Bone marrow (tissue), 2 donors: ENCODE data around the gene TOMM5.
"Not testable (repeated sequence)": the region's sequence is repeated elsewhere in the genome, so short reads cannot be mapped to it uniquely, and the experiment has no call there.

ENCODE experiments used
- DNase-seq, 2 donors: peaks; one replicate each; lab custom pipeline; 2025; lab: John Stamatoyannopoulos, UW

The TOMM5 gene

DNA sequence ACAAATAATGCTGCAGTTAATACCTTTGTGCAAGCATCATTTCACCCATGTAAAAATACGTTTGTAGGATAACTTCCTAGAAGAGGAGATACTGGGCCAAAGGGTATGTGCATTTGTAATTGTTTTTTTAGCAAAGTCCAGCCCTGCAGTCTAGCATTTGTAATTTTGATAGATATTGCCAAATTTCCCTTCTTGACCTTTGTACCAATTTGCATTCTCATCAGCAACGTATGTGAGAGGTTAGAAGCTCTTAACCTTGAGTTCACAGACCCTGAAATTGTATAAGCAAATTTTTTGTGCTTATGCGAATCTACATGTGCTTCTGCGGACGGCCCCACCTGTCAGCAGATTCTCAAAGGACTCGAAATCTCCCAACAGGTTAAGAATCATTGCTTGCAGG, 18.6 kb upstream of the TOMM5 start:
- DNase-seq = no peak

DNA sequence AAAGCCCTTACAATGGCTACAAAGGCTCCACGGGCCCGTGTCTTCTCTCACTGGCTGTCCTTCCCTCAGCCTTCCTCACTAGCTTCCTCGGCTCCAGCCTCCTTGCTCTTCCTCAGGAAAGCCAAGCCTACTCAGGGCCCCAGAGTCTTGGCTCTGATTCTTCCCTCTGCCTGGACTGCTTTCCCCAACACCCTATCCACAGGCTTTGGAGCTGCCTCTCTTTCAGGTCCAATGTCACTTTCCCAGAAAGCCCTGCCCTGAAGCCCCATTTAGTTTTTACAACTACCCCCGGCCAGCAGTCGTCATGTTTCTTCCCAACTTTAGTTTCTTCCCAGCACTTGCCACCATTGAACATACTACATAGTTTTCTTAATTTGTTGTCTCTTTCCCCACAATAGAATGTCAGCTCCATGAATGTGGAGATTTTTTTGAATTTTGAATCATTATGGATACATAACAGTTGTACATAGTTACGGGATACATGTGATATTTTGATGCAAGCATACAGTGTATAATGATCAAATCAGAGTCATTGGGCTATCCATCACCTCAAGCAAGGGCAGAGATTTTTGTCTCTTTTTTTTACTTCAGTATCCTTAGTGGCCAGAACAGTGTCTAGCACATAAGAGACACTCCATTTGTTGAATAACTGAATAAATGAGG, 17.5 kb upstream of the TOMM5 start:
- DNase-seq = no peak

- no peak for DNase-seq
Measured at GRCh38 chr9:37608250-37608649, 15.9 kb upstream of the TOMM5 start.

DNA sequence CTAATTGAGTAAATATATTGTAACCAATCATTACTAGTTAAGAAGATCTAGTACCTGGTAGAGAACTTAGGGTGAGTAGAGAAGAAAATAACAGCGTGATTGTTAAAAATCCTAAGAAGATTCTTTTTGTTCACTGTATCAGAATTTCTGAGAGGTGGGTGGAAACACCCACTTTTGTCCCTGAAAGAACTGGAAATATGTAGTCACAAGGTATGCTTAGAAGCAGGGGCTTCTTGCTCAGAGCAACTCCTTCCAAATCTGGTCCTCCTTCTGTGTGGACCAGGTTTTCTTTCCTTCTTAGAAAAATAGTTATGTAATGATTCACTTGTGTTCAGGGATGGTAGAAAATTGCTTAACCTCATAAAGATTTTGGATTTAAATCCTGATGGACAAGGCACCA, 11.9 kb upstream of the TOMM5 start:
- no peak for DNase-seq

- DNase-seq = no peak
Measured at GRCh38 chr9:37602817-37603216, 10.4 kb upstream of the TOMM5 start.

- not testable (repeated sequence) for DNase-seq
Measured at GRCh38 chr9:37602061-37602460, 9.7 kb upstream of the TOMM5 start.

GRCh38 chr9:37596504-37596903, 4.1 kb upstream of the TOMM5 start:
- DNase-seq = no peak

- DNase-seq = no peak
Measured at GRCh38 chr9:37593883-37594448, 1.6 kb upstream of the TOMM5 start.

DNA sequence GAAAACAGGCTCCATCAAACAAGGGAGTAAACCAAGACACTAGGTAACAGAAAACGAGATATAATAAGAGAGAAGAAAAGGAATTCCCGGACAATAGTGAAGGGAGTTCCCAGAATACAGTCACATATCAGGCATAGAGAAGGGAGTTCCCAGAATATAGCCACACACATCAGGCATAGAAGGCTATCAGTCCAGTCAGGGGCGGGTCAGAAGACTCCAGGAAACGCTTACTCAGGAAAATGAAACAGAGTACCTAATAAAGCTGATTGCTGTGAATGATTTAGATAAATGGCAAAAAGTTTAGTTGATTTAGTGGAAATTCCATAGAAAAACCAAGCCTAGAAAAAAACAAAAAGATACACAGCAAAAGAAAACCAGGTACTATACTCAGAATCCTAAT, 4.9 kb downstream of the TOMM5 start:
- DNase-seq = no peak

DNA sequence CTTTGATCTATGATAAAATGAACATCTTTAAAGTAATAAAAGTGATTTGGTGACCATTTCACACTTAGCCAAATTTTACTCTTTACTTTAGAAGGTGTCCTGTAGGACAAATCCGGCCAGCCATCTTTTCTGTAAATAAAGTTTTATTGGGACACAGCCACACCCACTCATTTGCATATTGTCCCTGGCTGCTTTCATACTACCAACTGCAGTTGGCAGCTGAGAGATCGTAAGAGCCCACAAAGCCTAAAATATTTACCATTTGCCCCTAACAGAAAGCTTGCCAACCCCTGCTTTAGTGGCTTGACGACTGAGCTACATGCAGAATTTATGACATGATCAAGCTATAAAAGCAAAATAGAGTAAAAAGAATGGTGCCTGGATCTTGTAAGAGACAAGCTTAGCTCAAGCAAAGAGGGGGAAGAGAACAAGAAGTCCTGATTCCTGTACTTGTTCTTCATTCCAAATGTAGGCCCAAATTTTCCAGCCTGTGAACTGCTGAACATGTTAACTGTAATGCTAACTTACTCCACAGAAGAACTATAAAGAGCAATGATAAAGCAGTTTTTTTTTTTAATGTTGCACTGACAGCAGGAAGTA, 8.8 kb downstream of the TOMM5 start:
- DNase-seq = no peak

GRCh38 chr9:37582548-37583157, 9.7 kb downstream of the TOMM5 start:
- DNase-seq = peak in 1 of 2 donors; percentile 28

- peak; percentile 6 to 15 for DNase-seq
Measured at GRCh38 chr9:37575921-37576721, 16.3 kb downstream of the TOMM5 start, which contains the start of gene FBXO10. Gene FBXO10, minus strand, starts transcription at chr9:37576380. Its CDS starts 34,612 bp downstream, at chr9:37541768.

DNA sequence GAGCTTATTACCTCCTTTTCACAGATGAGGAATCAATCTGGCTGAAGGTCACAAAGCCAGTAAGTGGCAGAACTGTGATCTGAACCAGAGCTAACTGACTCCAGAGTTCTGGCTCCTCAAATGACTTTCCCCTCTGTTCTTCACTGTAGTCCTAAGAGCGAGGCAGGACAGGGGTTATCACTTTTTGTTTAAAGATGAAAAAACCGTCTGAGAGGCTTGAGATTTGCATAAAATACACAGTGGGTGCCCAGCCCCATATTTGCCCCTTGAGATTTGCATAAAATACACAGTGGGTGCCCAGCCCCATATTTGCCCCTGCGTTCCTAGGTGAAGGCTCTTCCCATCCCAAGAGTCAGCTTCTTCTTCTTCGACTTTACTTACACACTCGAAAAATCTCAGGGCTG, 16.9 kb downstream of the TOMM5 start:
- DNase-seq = no peak

DNA sequence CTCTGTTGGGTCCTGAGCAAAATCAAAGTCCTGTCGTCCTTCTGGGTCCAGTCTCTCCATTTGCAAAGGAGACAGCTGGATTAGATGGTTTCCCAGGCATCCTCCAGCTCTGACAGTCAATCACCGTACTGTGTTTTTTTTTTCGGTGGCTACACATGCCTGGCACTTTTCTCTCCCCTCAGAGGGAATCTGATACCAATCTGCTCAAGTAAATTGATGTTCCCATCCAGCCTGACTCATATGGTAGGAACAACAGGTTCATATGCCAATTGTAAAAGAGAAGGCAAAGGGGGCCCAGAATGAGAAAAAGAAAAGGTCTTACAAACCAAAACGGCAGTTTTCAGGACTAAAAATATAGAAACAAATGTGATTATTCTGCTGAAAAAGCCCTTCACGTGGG, 17.4 kb downstream of the TOMM5 start:
- DNase-seq = no peak

DNA sequence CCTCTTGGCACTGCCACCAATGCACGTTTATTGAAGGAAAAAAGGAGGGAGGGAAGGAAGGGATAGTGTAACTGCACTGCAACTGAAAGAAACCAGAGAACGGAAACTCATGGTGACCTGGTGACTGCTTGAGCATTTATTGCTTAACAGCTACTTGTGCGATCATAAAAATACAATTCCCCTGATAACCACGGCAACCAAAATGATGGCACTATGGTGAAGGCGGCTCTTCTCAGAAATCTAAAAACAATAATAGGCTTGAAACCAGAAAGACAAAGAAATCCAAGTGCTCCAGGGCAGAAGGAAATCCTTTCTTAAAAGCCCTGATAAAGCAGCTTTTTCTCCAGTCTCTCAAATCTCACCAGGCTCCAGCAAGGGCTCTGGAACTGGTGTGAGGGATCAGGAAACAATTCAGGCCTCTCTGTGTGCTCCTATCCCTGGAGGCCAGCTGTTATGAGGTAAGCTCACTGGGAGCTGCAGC, 18.1 kb downstream of the TOMM5 start:
- no peak for DNase-seq

GRCh38 chr9:37571282-37571681, 21.1 kb downstream of the TOMM5 start:
- no peak for DNase-seq

GRCh38 chr9:37566716-37567115, 25.7 kb downstream of the TOMM5 start:
- DNase-seq = no peak

DNA sequence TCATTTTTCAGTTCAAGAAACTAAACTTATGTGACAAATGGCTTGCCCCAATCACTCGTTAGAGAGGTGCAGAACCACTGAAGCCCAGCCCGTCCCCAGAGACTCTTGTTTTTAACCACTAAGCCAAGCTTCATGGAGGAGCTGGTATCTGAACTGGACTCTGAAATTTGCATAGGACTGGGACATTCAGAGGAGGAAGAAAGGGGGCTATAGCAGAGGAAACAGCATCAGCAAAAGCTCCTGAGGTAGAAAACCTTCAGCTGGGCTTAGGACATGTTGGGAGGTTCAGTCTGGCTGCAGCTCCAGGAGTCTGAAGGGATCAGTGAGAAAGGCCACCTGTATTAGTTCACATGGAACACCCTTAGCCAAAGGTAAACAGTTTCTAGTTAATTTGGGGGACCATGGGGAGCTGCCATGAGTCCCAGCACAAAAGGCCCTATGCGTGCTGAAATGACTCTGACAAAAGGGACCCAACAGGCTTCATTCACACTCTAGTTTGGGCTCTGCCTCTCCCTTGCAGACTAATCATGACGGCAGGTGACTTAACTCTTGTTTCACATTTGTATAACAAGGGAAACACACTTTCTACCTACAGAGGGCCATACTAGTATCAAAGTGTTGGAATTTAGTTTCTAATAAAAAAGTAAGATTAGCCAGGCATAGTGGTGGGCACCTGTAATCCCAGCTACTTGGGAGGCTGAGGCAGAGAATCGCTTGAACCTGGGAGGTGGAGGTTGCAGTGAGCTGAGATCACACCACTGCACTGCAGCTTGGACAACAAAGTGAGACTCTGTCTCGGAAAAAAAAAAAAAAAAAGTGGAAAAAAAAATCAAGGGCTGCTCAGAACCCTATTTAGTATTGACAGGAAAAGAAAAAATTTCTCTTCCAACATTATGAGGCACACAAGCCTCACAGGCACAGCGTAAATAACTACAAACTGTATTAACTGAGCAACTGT, 26.5 kb downstream of the TOMM5 start:
- no peak for DNase-seq

DNA sequence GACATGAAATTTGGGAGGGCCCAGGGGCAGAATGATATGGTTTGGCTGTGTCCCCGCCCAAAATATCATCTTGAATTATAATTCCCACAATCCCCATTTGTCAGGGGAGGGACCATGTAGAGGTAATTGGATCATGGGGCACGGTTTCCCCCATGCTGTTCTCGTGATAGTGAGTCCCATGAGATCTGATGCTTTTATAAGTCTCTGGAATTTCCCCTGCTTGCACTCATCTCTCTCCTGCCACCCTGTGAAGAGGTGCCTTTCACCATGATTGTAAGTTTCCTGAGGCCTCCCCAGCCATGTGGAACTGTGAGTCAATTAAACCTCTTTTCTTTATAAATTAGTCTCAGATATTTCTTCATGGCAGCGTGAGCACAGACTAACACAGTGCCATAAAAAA, 27.5 kb downstream of the TOMM5 start:
- DNase-seq = no peak

DNA sequence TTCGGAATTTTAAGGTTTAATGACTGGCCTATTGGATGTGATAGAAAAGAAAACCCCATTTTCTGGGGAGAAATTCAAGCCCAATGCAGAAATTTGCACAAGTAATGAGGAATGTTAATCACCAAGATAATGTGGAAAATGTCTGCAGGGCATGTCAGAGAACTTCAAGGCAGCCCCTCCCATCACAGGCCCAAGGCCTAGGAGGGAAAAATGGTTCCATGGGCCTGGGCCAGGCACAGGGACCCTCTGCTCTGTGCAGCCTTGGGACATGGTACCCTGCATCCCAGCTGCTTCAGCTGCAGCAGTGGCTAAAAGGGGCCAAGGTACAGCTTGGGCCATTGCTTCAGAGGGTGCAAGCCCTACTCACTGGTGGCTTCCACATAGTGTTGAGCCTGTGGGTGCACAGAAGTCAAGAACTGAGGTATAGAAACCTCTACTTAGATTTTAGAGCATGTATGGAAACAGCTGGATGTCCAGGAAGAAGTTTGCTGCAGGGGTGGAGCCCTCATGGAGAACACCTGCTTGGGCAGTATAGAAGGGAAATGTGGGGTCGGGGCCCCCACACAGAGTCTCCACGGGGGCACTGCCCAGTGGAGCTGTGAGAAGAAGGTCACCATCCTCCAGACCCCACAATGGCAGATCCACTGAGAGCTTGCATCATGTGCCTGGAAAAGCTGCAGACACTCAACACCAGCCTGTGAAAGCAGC, 28.4 kb downstream of the TOMM5 start:
- no peak for DNase-seq
